ENCODE data around the gene CDC6. TPM values are rescaled to one million over a fixed set of nuclear protein-coding genes. Genes with fewer than 3 reads are reported as not detected.

The CDC6 gene
- total and polyA plus RNA-seq, 2 of the 8 experiments (the other 6 are each of a cell fraction or from before 2014, with no cell fraction given), result 50.5 to 140 TPM

GRCh38 chr17:40328386-40328766 lies 40.7 kb downstream of the CDC6 start (continued):
- TF ChIP-seq BCL11A (IDR thresholded peaks at IDR 0.05; ENCODE audit: low read depth in 2 of 2, low read length in 2 of 2) (no peak), KDM5A (IDR thresholded peaks at IDR 0.05; ENCODE audit: low read length) (no peak), RXRA (IDR thresholded peaks at IDR 0.05; ENCODE audit: insufficient read depth, low read depth, low read length) (no peak), SIN3A (conservative IDR thresholded peaks at IDR 0.05 in 1 of 2, IDR thresholded peaks at IDR 0.05 in 1 of 2; ENCODE audit: low read depth in 1 of 2, low read length in 2 of 2) (no peak), GTF2F1 (IDR thresholded peaks at IDR 0.05; ENCODE audit: borderline replicate concordance, low read depth, low read length) (no peak), TCF12 (IDR thresholded peaks at IDR 0.05; ENCODE audit: low read depth, low read length) (no peak)
